GM12892 (cell line): ENCODE data around the gene ABT1.

ENCODE experiments used
- POLR2A ChIP-seq: IDR thresholded peaks from 2 replicates; pipeline ENCODE4 v1.6.1; 2011; ENCODE audit warnings: low read depth, low read length, control low read depth
- POLR2AphosphoS5 ChIP-seq: IDR thresholded peaks from 2 replicates; pipeline ENCODE4 v1.6.1; 2011; ENCODE audit warnings: low read depth, low read length, control low read depth

- no peak for TF ChIP-seq POLR2A
- TF ChIP-seq POLR2AphosphoS5, result no peak
Observed at GRCh38 chr6:26613201-26613600, 16.4 kb downstream of the ABT1 start.
